GM23338 (cell line): ENCODE measurements around the gene PPP4R2. TPM values are rescaled to one million over a fixed set of nuclear protein-coding genes. Genes with fewer than 3 reads are reported as not detected.

Source experiments
- ATAC-seq: fragments of 200-7000 bp; cut with Tn5 transposase; 3 replicates; pipeline ENCODE4 v1.9.1; 2020
- DNase-seq: peaks from one replicate; pipeline ENCODE4 v3.0.0-alpha.2; 2015; ENCODE audit warnings: low spot score
- H2AFZ ChIP-seq: fragments of 200-600 bp; sonication (generic); 2 replicates; pipeline ENCODE4 v1.8.0; 2016; ENCODE audit warnings: antibody characterized with exemption, mild to moderate bottlenecking, moderate library complexity
- H3F3A ChIP-seq: fragments of 200-600 bp; sonication (generic); replicated peaks from 2 replicates; pipeline ENCODE4 v1.8.0; 2017; ENCODE audit warnings: antibody characterized with exemption, mixed run types, low read depth
- H3K27ac ChIP-seq: fragments of 200-600 bp; sonication (generic); 2 replicates; pipeline ENCODE4 v1.6.1; 2016; ENCODE audit warnings: low read depth
- H3K27me3 ChIP-seq: fragments of 200-600 bp; sonication (generic); 2 replicates; pipeline ENCODE4 v1.8.0; 2016; ENCODE audit warnings: mild to moderate bottlenecking, mixed run types, moderate library complexity; ENCODE audit not compliant: insufficient read depth
- H3K36me3 ChIP-seq: fragments of 200-600 bp; sonication (generic); 2 replicates; pipeline ENCODE4 v1.8.0; 2016; ENCODE audit warnings: mild to moderate bottlenecking; ENCODE audit not compliant: insufficient read depth
- H3K4me1 ChIP-seq: fragments of 200-600 bp; sonication (generic); 2 replicates; pipeline ENCODE4 v1.8.0; 2016; ENCODE audit warnings: mild to moderate bottlenecking, moderate library complexity; ENCODE audit not compliant: insufficient read depth
- H3K4me2 ChIP-seq: fragments of 200-600 bp; sonication (generic); 2 replicates; pipeline ENCODE4 v1.7.1; 2017; ENCODE audit warnings: mixed run types
- H3K4me3 ChIP-seq: fragments of 200-600 bp; sonication (generic); 2 replicates; pipeline ENCODE4 v1.6.1; 2016; ENCODE audit warnings: mixed run types
- H3K79me2 ChIP-seq: fragments of 200-600 bp; sonication (generic); replicated peaks from 2 replicates; pipeline ENCODE4 v1.8.0; 2017; ENCODE audit warnings: mild to moderate bottlenecking; ENCODE audit not compliant: insufficient read depth
- H3K9me2 ChIP-seq: fragments of 200-600 bp; sonication (generic); 2 replicates; pipeline ENCODE4 v1.8.0; 2017; ENCODE audit not compliant: insufficient read depth
- H4K20me1 ChIP-seq: fragments of 200-600 bp; sonication (generic); replicated peaks from 2 replicates; pipeline ENCODE4 v1.8.0; 2017; ENCODE audit warnings: mild to moderate bottlenecking; ENCODE audit not compliant: insufficient read depth
- H3K27ac Mint-ChIP-seq: 2 replicates; pipeline ENCODE4 v1.8.0; 2020; ENCODE audit warnings: inconsistent platforms, mild to moderate bottlenecking, moderate library complexity, mixed read lengths
- H3K27me3 Mint-ChIP-seq: 3 replicates; pipeline ENCODE4 v1.8.0; 2022; ENCODE audit warnings: low read depth, mild to moderate bottlenecking, moderate library complexity, mixed read lengths, inconsistent platforms; ENCODE audit not compliant: insufficient read depth, poor library complexity
- H3K36me3 Mint-ChIP-seq: 3 replicates; pipeline ENCODE4 v1.8.0; 2021; ENCODE audit warnings: low read depth, mild to moderate bottlenecking, inconsistent platforms, moderate library complexity, mixed read lengths
- H3K4me1 Mint-ChIP-seq: 3 replicates; pipeline ENCODE4 v1.8.0; 2020; ENCODE audit warnings: mild to moderate bottlenecking, inconsistent platforms, mixed read lengths
- H3K4me3 Mint-ChIP-seq: 3 replicates; pipeline ENCODE4 v1.8.0; 2021; ENCODE audit warnings: moderate library complexity, mild to moderate bottlenecking, inconsistent platforms, mixed read lengths
- H3K9me3 Mint-ChIP-seq: 3 replicates; pipeline ENCODE4 v1.8.0; 2020; ENCODE audit warnings: moderate library complexity, mild to moderate bottlenecking, inconsistent platforms, mixed read lengths
- EZH2 ChIP-seq: fragments of 200-600 bp; sonication (generic); IDR thresholded peaks from one replicate; pipeline ENCODE4 v1.8.0; 2017; ENCODE audit warnings: antibody characterized with exemption, mild to moderate bottlenecking, low read depth; ENCODE audit not compliant: unreplicated experiment
- EZH2phosphoT487 ChIP-seq: fragments of 200-600 bp; sonication (generic); IDR thresholded peaks from one replicate; pipeline ENCODE4 v1.8.1; 2018; ENCODE audit warnings: antibody characterized with exemption; ENCODE audit not compliant: unreplicated experiment
- JUNB ChIP-seq: IDR thresholded peaks from one replicate; pipeline ENCODE4 v1.6.1; 2016; ENCODE audit warnings: antibody characterized with exemption; ENCODE audit not compliant: unreplicated experiment
- NANOG ChIP-seq: IDR thresholded peaks from 2 replicates; pipeline ENCODE4 v1.6.1; 2016; ENCODE audit warnings: antibody characterized with exemption, borderline replicate concordance
- STAT1 ChIP-seq: IDR thresholded peaks from one replicate; pipeline ENCODE4 v1.6.1; 2016; ENCODE audit warnings: antibody characterized with exemption; ENCODE audit not compliant: unreplicated experiment
- ZNF114 ChIP-seq: fragments of 250-450 bp; sonication (Bioruptor Pico); IDR thresholded peaks from 2 replicates; pipeline ENCODE4 v1.5.0; 2020; ENCODE audit warnings: mild to moderate bottlenecking, moderate library complexity
- polyA plus RNA-seq: library from polyadenylated mRNA; unstranded; fragments of >200 nt; fragmentation: Nextera tagmentation; extraction: Ambion mirVana; gene quantifications from 2 replicates; pipeline ENCODE4 v1.2.1, GENCODE V29; 2016
- total RNA-seq: library from RNA; depleted of rRNA; stranded (reverse); fragments of >200 nt; shearing (Covaris generic); gene quantifications from 2 replicates; pipeline ENCODE4 v1.2.3, GENCODE V29; 2014
- TF ChIP-seq, protein P1 (sequence below): fragments of 250-450 bp; sonication (Bioruptor Pico); IDR thresholded peaks from 2 replicates; pipeline ENCODE4 v1.5.0; 2020; ENCODE audit warnings: mild to moderate bottlenecking, moderate library complexity
- TF ChIP-seq, protein P2 (sequence below): IDR thresholded peaks from one replicate; pipeline ENCODE4 v1.6.1; 2018; ENCODE audit warnings: antibody characterized with exemption; ENCODE audit not compliant: unreplicated experiment

PPP4R2 gene
- total and polyA plus RNA-seq, 2 experiments from 2014 or later, result 62.7 to 117 TPM

- no peak overlapping the region for H3K4me3 Mint-ChIP-seq
- Histone ChIP-seq H3K4me3 (no peak overlapping the region), H3K4me2 (no peak overlapping the region), H3K4me1 (no peaks in the 10 kb centered on the region; the same call in 1 of the 2 replicates), H4K20me1 (no peaks in the 10 kb centered on the region), H3K9me2 (no peaks in the 10 kb centered on the region), H3K36me3 (no peaks in the 10 kb centered on the region), H3K27ac (no peak overlapping the region), H3K79me2 (no peaks in the 10 kb centered on the region), H3K27me3 (no peaks in the 10 kb centered on the region), H3F3A (no peaks in the 10 kb centered on the region), H2AFZ (no peak overlapping the region)
- H3K36me3 Mint-ChIP-seq, result no peaks in the 10 kb centered on the region
- DNase-seq, result no peak
- H3K4me1 Mint-ChIP-seq, result peaks cover 6% of the 10 kb centered on the region
- ATAC-seq, result no peak
- TF ChIP-seq EZH2phosphoT487 (no peak), NANOG (no peak), STAT1 (no peak)
- TF ChIP-seq, protein P1, sequence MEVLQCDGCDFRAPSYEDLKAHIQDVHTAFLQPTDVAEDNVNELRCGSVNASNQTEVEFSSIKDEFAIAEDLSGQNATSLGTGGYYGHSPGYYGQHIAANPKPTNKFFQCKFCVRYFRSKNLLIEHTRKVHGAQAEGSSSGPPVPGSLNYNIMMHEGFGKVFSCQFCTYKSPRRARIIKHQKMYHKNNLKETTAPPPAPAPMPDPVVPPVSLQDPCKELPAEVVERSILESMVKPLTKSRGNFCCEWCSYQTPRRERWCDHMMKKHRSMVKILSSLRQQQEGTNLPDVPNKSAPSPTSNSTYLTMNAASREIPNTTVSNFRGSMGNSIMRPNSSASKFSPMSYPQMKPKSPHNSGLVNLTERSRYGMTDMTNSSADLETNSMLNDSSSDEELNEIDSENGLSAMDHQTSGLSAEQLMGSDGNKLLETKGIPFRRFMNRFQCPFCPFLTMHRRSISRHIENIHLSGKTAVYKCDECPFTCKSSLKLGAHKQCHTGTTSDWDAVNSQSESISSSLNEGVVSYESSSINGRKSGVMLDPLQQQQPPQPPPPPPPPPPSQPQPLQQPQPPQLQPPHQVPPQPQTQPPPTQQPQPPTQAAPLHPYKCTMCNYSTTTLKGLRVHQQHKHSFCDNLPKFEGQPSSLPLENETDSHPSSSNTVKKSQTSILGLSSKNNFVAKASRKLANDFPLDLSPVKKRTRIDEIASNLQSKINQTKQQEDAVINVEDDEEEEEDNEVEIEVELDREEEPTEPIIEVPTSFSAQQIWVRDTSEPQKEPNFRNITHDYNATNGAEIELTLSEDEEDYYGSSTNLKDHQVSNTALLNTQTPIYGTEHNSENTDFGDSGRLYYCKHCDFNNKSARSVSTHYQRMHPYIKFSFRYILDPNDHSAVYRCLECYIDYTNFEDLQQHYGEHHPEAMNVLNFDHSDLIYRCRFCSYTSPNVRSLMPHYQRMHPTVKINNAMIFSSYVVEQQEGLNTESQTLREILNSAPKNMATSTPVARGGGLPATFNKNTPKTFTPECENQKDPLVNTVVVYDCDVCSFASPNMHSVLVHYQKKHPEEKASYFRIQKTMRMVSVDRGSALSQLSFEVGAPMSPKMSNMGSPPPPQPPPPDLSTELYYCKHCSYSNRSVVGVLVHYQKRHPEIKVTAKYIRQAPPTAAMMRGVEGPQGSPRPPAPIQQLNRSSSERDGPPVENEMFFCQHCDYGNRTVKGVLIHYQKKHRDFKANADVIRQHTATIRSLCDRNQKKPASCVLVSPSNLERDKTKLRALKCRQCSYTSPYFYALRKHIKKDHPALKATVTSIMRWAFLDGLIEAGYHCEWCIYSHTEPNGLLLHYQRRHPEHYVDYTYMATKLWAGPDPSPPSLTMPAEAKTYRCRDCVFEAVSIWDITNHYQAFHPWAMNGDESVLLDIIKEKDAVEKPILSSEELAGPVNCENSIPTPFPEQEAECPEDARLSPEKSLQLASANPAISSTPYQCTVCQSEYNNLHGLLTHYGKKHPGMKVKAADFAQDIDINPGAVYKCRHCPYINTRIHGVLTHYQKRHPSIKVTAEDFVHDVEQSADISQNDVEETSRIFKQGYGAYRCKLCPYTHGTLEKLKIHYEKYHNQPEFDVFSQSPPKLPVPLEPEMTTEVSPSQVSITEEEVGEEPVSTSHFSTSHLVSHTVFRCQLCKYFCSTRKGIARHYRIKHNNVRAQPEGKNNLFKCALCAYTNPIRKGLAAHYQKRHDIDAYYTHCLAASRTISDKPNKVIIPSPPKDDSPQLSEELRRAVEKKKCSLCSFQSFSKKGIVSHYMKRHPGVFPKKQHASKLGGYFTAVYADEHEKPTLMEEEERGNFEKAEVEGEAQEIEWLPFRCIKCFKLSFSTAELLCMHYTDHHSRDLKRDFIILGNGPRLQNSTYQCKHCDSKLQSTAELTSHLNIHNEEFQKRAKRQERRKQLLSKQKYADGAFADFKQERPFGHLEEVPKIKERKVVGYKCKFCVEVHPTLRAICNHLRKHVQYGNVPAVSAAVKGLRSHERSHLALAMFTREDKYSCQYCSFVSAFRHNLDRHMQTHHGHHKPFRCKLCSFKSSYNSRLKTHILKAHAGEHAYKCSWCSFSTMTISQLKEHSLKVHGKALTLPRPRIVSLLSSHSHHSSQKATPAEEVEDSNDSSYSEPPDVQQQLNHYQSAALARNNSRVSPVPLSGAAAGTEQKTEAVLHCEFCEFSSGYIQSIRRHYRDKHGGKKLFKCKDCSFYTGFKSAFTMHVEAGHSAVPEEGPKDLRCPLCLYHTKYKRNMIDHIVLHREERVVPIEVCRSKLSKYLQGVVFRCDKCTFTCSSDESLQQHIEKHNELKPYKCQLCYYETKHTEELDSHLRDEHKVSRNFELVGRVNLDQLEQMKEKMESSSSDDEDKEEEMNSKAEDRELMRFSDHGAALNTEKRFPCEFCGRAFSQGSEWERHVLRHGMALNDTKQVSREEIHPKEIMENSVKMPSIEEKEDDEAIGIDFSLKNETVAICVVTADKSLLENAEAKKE (CRISPR knock-in tag), result no peak
- no peak overlapping the region for H3K27ac Mint-ChIP-seq
- no peaks in the 10 kb centered on the region; the same call in 2 of the 3 replicates for H3K9me3 Mint-ChIP-seq
- H3K27me3 Mint-ChIP-seq, result no peaks in the 10 kb centered on the region
Observed at GRCh38 chr3:72947715-72948490, 48.7 kb upstream of the PPP4R2 start.

DNA sequence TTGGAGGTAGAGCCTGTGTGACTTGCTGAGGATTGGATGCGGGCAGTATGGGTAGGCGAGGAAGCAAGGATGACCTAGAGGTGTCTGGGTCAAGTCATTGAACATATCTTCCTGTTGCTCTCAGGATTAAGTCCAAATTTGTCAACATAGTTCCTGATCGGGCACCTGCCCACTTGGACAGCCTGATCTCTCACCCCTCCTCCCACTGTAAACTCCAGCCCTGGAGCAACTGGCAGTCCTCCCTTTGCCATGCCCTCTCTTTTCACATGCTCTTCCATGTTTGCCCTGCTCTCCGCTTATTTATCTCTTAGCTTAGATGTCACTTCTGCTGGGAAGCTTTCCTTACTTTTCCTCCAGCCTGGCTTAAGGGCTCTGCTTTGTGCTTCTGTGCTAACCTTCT lies 47.6 kb upstream of the PPP4R2 start:
- Histone ChIP-seq H2AFZ (no peak overlapping the region), H3K27me3 (no peaks in the 10 kb centered on the region), H4K20me1 (no peaks in the 10 kb centered on the region), H3K4me3 (no peak overlapping the region), H3K27ac (no peak overlapping the region), H3K9me2 (no peaks in the 10 kb centered on the region), H3K4me2 (no peak overlapping the region), H3K4me1 (no peaks in the 10 kb centered on the region; the same call in 1 of the 2 replicates), H3K36me3 (no peaks in the 10 kb centered on the region), H3F3A (no peaks in the 10 kb centered on the region), H3K79me2 (no peaks in the 10 kb centered on the region)
- ATAC-seq (no peak), DNase-seq (no peak)
- Mint-ChIP-seq H3K27ac (no peak overlapping the region), H3K9me3 (no peaks in the 10 kb centered on the region; the same call in 2 of the 3 replicates), H3K4me3 (no peak overlapping the region), H3K36me3 (no peaks in the 10 kb centered on the region), H3K27me3 (no peaks in the 10 kb centered on the region), H3K4me1 (peaks cover 6% of the 10 kb centered on the region)
- TF ChIP-seq STAT1, result no peak
- TF ChIP-seq, protein P2, sequence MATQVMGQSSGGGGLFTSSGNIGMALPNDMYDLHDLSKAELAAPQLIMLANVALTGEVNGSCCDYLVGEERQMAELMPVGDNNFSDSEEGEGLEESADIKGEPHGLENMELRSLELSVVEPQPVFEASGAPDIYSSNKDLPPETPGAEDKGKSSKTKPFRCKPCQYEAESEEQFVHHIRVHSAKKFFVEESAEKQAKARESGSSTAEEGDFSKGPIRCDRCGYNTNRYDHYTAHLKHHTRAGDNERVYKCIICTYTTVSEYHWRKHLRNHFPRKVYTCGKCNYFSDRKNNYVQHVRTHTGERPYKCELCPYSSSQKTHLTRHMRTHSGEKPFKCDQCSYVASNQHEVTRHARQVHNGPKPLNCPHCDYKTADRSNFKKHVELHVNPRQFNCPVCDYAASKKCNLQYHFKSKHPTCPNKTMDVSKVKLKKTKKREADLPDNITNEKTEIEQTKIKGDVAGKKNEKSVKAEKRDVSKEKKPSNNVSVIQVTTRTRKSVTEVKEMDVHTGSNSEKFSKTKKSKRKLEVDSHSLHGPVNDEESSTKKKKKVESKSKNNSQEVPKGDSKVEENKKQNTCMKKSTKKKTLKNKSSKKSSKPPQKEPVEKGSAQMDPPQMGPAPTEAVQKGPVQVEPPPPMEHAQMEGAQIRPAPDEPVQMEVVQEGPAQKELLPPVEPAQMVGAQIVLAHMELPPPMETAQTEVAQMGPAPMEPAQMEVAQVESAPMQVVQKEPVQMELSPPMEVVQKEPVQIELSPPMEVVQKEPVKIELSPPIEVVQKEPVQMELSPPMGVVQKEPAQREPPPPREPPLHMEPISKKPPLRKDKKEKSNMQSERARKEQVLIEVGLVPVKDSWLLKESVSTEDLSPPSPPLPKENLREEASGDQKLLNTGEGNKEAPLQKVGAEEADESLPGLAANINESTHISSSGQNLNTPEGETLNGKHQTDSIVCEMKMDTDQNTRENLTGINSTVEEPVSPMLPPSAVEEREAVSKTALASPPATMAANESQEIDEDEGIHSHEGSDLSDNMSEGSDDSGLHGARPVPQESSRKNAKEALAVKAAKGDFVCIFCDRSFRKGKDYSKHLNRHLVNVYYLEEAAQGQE, result no peak
- no peak for TF ChIP-seq JUNB
- TF ChIP-seq EZH2, result no peak
- TF ChIP-seq ZNF114 (CRISPR knock-in tag), result no peak
